ENCODE results near the gene MYO1E.

Gene MYO1E

DNA sequence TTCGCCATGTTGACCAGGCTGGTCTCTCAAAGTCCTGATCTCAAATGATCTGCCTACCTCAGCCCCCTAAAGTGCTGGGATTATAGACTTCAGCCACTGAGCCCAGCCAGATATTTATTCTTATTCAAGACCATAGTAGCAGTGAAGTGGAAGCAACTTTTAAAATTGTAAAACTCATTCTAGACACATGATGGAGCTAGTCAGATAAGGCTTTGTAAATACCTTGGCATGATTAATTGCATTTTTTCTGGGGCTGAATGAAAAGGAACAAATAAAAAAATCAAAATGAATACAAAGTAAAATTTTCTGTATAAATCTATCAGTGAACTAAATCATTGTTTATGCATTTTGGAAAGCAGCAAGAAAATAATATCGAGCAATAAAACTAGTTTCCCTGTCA lies 4.1 kb upstream of the MYO1E start:
- Histone ChIP-seq H3K4me3 (no peak overlapping the region), H3K4me1 (peaks cover 8% of the 10 kb centered on the region), H3K9me3 (no peaks in the 10 kb centered on the region), H3K27me3 (ENCODE audit: low read depth) (no peaks in the 10 kb centered on the region), H3K36me3 (replicated peaks) (no peaks in the 10 kb centered on the region)
- DNase-seq (ENCODE audit: low spot score in 2 of 2): no peak
- in situ Hi-C loops (cut with MboI; ENCODE audit: low sequenced_read_pairs): no loop called here

GRCh38 chr15:59373215-59373614 lies 544 bp upstream of the MYO1E start:
- in situ Hi-C loops (cut with MboI; ENCODE audit: low sequenced_read_pairs): no loop called here
- H3K9me3 ChIP-seq: no peaks in the 10 kb centered on the region

GRCh38 chr15:59371458-59372351 lies 966 bp downstream of the MYO1E start:
- Histone ChIP-seq H3K36me3 (replicated peaks) (no peaks in the 10 kb centered on the region), H3K4me1 (peaks cover 8% of the 10 kb centered on the region), H3K27me3 (ENCODE audit: low read depth) (no peaks in the 10 kb centered on the region), H3K4me3 (peak overlapping the region; percentile 81), H3K9me3 (no peaks in the 10 kb centered on the region)
- peak in 1 of 2 experiments; percentile 36 for DNase-seq (ENCODE audit: low spot score in 2 of 2)
- in situ Hi-C loops (cut with MboI; ENCODE audit: low sequenced_read_pairs): no loop called here

More at GRCh38 chr15:59373215-59373614, 544 bp upstream of the MYO1E start:
- H3K4me1 ChIP-seq: peaks cover 8% of the 10 kb centered on the region
- no peaks in the 10 kb centered on the region for H3K27me3 ChIP-seq (ENCODE audit: low read depth)
- H3K4me3 ChIP-seq: peak overlapping the region; percentile 81
- H3K36me3 ChIP-seq (replicated peaks): no peaks in the 10 kb centered on the region
- no peak for DNase-seq (ENCODE audit: low spot score in 2 of 2)

- no peaks in the 10 kb centered on the region for H3K27me3 ChIP-seq (ENCODE audit: low read depth)
- no peaks in the 10 kb centered on the region for H3K36me3 ChIP-seq (replicated peaks)
- H3K4me1 ChIP-seq: peaks cover 10% of the 10 kb centered on the region
- no peak for DNase-seq (ENCODE audit: low spot score in 2 of 2)
- H3K4me3 ChIP-seq: no peak overlapping the region
- in situ Hi-C loops (cut with MboI; ENCODE audit: low sequenced_read_pairs): no loop called here
- H3K9me3 ChIP-seq: no peaks in the 10 kb centered on the region
Measured at GRCh38 chr15:59369597-59369996, 3.1 kb downstream of the MYO1E start.

GRCh38 chr15:59367022-59367451 lies 5.6 kb downstream of the MYO1E start:
- Histone ChIP-seq H3K27me3 (ENCODE audit: low read depth) (no peaks in the 10 kb centered on the region), H3K9me3 (no peaks in the 10 kb centered on the region), H3K4me3 (no peak overlapping the region), H3K4me1 (0 out of 2 replicates have a peak, but pooled peaks cover 3% of the 10 kb centered on the region), H3K36me3 (replicated peaks) (no peaks in the 10 kb centered on the region)
- in situ Hi-C loops (cut with MboI; ENCODE audit: low sequenced_read_pairs): no loop called here
- no peak for DNase-seq (ENCODE audit: low spot score in 2 of 2)

DNA sequence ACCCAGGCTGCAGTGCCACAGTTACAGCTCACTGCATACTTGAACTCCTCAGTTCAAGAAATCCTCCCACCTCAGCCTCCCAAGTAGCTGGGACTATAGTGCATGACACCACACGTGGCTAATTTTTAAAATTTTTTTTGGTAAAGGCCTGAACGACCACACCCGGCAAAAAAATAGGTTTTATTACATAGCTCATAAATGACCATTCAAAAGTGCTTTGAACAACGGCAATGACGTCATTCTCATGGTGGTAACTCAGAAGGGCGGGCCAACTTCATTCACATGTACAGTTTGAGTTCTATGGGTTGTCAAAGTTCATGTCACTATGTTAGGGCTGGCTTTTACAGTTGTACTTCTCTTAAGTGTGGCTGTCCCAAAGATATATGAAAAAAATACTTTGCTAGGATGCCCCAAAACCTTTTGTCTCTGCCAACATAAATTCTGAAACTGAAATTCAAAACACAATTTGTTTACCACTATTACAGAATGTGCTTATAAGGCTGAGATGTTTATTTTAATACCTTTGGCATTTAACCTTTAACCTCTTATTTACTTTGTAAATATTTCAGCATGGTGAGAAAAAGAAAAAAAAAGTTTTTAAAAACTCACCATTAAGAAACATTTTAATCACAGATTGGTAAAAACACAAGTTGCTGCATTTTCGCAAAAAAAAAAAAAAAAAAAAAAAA lies 6.2 kb downstream of the MYO1E start:
- Histone ChIP-seq H3K4me3 (no peak overlapping the region), H3K4me1 (0 out of 2 replicates have a peak, but pooled peaks cover 3% of the 10 kb centered on the region), H3K27me3 (ENCODE audit: low read depth) (no peaks in the 10 kb centered on the region), H3K9me3 (no peaks in the 10 kb centered on the region), H3K36me3 (replicated peaks) (no peaks in the 10 kb centered on the region)
- peak in 1 of 2 experiments; percentile 28 for DNase-seq (ENCODE audit: low spot score in 2 of 2)
- in situ Hi-C loops (cut with MboI; ENCODE audit: low sequenced_read_pairs): no loop called here

DNA sequence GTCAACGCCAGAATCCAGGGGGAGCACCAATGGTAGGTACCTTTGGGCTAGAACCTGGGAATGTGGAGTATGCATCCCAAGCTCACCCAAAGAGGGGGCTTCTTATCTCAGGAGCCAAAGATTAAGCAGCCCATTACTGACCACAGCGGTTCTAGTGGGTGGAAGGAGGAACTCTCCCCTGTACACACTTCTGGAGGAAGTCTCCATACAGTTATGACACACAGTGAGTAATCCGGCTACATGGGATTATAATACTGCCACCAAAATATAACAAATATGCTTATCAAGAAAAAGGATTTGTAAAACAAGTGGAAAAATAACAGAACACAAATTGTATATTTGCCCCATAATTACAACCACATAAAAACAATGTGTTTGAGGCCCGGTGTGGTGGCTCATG lies 8.4 kb downstream of the MYO1E start:
- no peak for DNase-seq (ENCODE audit: low spot score in 2 of 2)
- Histone ChIP-seq H3K27me3 (ENCODE audit: low read depth) (no peaks in the 10 kb centered on the region), H3K4me3 (no peak overlapping the region), H3K4me1 (0 out of 2 replicates have a peak, but pooled peaks cover 3% of the 10 kb centered on the region), H3K36me3 (replicated peaks) (no peaks in the 10 kb centered on the region), H3K9me3 (no peaks in the 10 kb centered on the region)
- in situ Hi-C loops (cut with MboI; ENCODE audit: low sequenced_read_pairs): no loop called here

GRCh38 chr15:59362331-59362730 lies 10.3 kb downstream of the MYO1E start:
- H3K36me3 ChIP-seq (replicated peaks): no peaks in the 10 kb centered on the region
- DNase-seq (ENCODE audit: low spot score in 2 of 2): no peak
- H3K27me3 ChIP-seq (ENCODE audit: low read depth): no peaks in the 10 kb centered on the region
- H3K4me3 ChIP-seq: no peak overlapping the region
- H3K4me1 ChIP-seq: 0 out of 2 replicates have a peak, but pooled peaks cover 3% of the 10 kb centered on the region
- no peaks in the 10 kb centered on the region for H3K9me3 ChIP-seq
- in situ Hi-C loops (cut with MboI; ENCODE audit: low sequenced_read_pairs): no loop called here

- no peak overlapping the region for H3K4me3 ChIP-seq
- H3K36me3 ChIP-seq (replicated peaks): no peaks in the 10 kb centered on the region
- no peak for DNase-seq (ENCODE audit: low spot score in 2 of 2)
- H3K9me3 ChIP-seq: no peaks in the 10 kb centered on the region
- no peaks in the 10 kb centered on the region for H3K27me3 ChIP-seq (ENCODE audit: low read depth)
- no peaks in the 10 kb centered on the region for H3K4me1 ChIP-seq
- in situ Hi-C loops (cut with MboI; ENCODE audit: low sequenced_read_pairs): no loop called here
Measured at GRCh38 chr15:59360896-59361295, 11.8 kb downstream of the MYO1E start.

GRCh38 chr15:59360305-59360704 lies 12.4 kb downstream of the MYO1E start:
- in situ Hi-C loops (cut with MboI; ENCODE audit: low sequenced_read_pairs): no loop called here
- no peak overlapping the region for H3K4me3 ChIP-seq
- H3K36me3 ChIP-seq (replicated peaks): no peaks in the 10 kb centered on the region
- no peaks in the 10 kb centered on the region for H3K27me3 ChIP-seq (ENCODE audit: low read depth)
- DNase-seq (ENCODE audit: low spot score in 2 of 2): no peak
- H3K4me1 ChIP-seq: no peaks in the 10 kb centered on the region
- H3K9me3 ChIP-seq: no peaks in the 10 kb centered on the region

- Histone ChIP-seq H3K4me1 (peaks cover 12% of the 10 kb centered on the region), H3K27me3 (ENCODE audit: low read depth) (no peaks in the 10 kb centered on the region), H3K36me3 (replicated peaks) (no peaks in the 10 kb centered on the region), H3K4me3 (no peak overlapping the region), H3K9me3 (no peaks in the 10 kb centered on the region)
- DNase-seq (ENCODE audit: low spot score in 2 of 2): no peak
- in situ Hi-C loops (cut with MboI; ENCODE audit: low sequenced_read_pairs): no loop called here
Measured at GRCh38 chr15:59355730-59356129, 16.9 kb downstream of the MYO1E start.

GRCh38 chr15:59354417-59355031 lies 18.1 kb downstream of the MYO1E start:
- in situ Hi-C loops (cut with MboI; ENCODE audit: low sequenced_read_pairs): no loop called here
- H3K4me1 ChIP-seq: peaks cover 12% of the 10 kb centered on the region

GRCh38 chr15:59353994-59354416 lies 18.7 kb downstream of the MYO1E start:
- in situ Hi-C loops (cut with MboI; ENCODE audit: low sequenced_read_pairs): no loop called here
- H3K4me1 ChIP-seq: peaks cover 12% of the 10 kb centered on the region
- no peaks in the 10 kb centered on the region for H3K27me3 ChIP-seq (ENCODE audit: low read depth)
- H3K9me3 ChIP-seq: no peaks in the 10 kb centered on the region
- no peaks in the 10 kb centered on the region for H3K36me3 ChIP-seq (replicated peaks)
- no peak overlapping the region for H3K4me3 ChIP-seq
- DNase-seq (ENCODE audit: low spot score in 2 of 2): peak in 1 of 2 experiments; percentile 63

More at GRCh38 chr15:59354417-59355031, 18.1 kb downstream of the MYO1E start:
- Histone ChIP-seq H3K27me3 (ENCODE audit: low read depth) (no peaks in the 10 kb centered on the region), H3K36me3 (replicated peaks) (no peaks in the 10 kb centered on the region), H3K9me3 (no peaks in the 10 kb centered on the region), H3K4me3 (no peak overlapping the region)
- DNase-seq (ENCODE audit: low spot score in 2 of 2): no peak

Measured in HAP-1 (cell line).